ENCODE results near the gene PARVA.

DNA sequence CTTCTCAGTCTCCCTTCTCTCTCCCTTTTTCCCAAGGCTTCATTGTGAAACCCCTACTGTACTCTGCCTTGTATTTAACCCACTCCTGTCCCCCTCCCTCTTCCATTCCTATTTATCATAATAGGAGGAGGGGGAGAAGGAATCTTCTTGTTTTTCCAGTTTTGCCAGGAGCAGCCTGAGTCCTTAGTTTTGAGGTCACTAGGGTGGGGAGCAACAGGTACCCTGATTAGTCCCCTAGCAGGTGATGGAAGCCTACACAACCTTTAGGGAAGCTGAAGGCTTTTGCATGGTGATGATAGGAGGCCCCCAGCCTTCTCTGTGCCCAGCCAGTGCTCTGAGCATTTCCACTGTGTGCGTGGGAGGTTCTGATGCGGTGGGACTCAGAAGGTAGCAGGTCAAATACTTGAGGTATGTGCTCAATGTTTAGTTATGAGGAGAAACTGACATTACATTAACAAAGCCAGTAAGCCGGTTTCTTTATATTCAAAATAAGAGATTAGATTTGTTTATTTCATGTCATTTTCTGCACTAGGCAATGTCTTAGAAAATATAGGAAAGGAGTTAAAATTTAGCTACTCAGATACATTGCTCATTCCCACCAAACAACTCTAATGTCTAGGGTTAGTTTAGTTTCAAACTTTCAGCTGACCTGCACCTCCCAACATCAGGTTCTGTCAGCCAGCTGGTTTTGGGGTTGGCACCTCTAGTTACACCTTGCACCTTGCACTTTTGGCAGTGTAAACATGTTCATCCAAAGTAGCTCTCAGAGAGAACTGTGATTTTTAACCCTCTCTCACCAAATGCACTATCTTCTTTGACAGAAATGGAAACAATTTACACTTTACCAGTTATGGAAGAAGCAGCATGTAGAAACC lies 26.0 kb downstream of the PARVA start:
- TF ChIP-seq POLR2AphosphoS5 (IDR thresholded peaks at IDR 0.05; ENCODE audit: low read depth, low read length): no peak
- TF ChIP-seq, protein P1, sequence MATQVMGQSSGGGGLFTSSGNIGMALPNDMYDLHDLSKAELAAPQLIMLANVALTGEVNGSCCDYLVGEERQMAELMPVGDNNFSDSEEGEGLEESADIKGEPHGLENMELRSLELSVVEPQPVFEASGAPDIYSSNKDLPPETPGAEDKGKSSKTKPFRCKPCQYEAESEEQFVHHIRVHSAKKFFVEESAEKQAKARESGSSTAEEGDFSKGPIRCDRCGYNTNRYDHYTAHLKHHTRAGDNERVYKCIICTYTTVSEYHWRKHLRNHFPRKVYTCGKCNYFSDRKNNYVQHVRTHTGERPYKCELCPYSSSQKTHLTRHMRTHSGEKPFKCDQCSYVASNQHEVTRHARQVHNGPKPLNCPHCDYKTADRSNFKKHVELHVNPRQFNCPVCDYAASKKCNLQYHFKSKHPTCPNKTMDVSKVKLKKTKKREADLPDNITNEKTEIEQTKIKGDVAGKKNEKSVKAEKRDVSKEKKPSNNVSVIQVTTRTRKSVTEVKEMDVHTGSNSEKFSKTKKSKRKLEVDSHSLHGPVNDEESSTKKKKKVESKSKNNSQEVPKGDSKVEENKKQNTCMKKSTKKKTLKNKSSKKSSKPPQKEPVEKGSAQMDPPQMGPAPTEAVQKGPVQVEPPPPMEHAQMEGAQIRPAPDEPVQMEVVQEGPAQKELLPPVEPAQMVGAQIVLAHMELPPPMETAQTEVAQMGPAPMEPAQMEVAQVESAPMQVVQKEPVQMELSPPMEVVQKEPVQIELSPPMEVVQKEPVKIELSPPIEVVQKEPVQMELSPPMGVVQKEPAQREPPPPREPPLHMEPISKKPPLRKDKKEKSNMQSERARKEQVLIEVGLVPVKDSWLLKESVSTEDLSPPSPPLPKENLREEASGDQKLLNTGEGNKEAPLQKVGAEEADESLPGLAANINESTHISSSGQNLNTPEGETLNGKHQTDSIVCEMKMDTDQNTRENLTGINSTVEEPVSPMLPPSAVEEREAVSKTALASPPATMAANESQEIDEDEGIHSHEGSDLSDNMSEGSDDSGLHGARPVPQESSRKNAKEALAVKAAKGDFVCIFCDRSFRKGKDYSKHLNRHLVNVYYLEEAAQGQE (IDR thresholded peaks at IDR 0.05; ENCODE audit: insufficient read depth in 1 of 2, low read depth in 2 of 2, low read length in 2 of 2): no peak
- TF ChIP-seq TAF1 (IDR thresholded peaks at IDR 0.05; ENCODE audit: borderline replicate concordance, insufficient read depth, low read length): no peak
- no peak for TF ChIP-seq FOXP2 (optimal IDR thresholded peaks at IDR 0.05; ENCODE audit: borderline replicate concordance, extremely low read depth, extremely low read length, insufficient read depth)
- TF ChIP-seq SIN3A (IDR thresholded peaks at IDR 0.05; ENCODE audit: borderline replicate concordance, insufficient read depth, low read length): no peak
